Measurements from ENCODE around the gene SLC24A4. TPM values are rescaled to one million over a fixed set of nuclear protein-coding genes. Genes with fewer than 3 reads are reported as not detected.

Gene SLC24A4
- total and polyA plus RNA-seq, 2 experiments from 2014 or later = 0.46 to 0.50 TPM

DNA sequence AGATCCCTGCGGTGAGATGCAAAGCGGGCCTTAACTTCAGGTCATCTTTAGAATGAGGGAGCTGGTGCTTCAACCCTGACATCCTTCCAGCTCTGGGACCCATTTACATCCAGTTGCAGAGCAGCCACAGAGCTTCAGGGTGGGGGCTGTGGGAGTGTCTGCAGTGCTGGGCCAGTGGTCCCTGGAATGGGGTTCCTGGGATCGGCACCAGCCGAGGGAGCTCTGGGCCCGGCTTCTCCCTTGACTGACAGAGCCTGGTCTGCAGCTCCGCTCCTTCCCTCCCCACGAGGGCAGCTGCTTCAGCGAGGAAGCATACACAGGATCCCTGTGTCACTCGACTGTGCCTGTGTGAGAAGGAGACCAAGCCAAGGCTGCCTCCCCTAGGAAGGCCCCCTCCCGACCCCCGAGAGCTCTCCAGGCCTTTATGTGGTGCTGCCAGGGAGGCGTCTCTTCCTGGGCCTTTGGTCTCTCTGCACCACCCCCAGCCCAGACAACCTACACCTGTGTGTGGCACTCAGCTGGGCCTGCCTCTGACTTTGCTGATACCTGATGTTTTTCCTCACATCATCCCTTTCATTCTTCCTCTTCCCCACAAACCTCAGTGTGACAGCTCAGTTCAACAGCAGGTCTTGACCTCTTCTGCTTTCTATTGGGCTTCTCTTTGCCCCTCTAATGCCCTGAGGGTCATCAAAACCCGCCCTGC, 142.5 kb downstream of the SLC24A4 start:
- H3K9me3 ChIP-seq (ENCODE audit: low read depth) = no peaks in the 10 kb centered on the region
- TF ChIP-seq, protein P1, sequence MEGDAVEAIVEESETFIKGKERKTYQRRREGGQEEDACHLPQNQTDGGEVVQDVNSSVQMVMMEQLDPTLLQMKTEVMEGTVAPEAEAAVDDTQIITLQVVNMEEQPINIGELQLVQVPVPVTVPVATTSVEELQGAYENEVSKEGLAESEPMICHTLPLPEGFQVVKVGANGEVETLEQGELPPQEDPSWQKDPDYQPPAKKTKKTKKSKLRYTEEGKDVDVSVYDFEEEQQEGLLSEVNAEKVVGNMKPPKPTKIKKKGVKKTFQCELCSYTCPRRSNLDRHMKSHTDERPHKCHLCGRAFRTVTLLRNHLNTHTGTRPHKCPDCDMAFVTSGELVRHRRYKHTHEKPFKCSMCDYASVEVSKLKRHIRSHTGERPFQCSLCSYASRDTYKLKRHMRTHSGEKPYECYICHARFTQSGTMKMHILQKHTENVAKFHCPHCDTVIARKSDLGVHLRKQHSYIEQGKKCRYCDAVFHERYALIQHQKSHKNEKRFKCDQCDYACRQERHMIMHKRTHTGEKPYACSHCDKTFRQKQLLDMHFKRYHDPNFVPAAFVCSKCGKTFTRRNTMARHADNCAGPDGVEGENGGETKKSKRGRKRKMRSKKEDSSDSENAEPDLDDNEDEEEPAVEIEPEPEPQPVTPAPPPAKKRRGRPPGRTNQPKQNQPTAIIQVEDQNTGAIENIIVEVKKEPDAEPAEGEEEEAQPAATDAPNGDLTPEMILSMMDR (IDR thresholded peaks at IDR 0.05; ENCODE audit: poor library complexity) = no peak
- TF ChIP-seq EZH2 (IDR thresholded peaks at IDR 0.05; ENCODE audit: borderline replicate concordance) = no peak
- TF ChIP-seq EZH2phosphoT487 (IDR thresholded peaks at IDR 0.05; ENCODE audit: low read depth, severe bottlenecking, unreplicated experiment) = no peak
- H3K9me2 ChIP-seq (replicated peaks; ENCODE audit: insufficient read depth) = no peaks in the 10 kb centered on the region
- no peak overlapping the region for H3K27ac ChIP-seq
- H3K27me3 ChIP-seq = no peaks in the 10 kb centered on the region
- DNase-seq (ENCODE audit: low spot score) = no peak
- no peaks in the 10 kb centered on the region for H3K79me2 ChIP-seq
- H4K20me1 ChIP-seq (ENCODE audit: insufficient read depth, poor library complexity, severe bottlenecking) = no peaks in the 10 kb centered on the region
- H2AFZ ChIP-seq = no peak overlapping the region
- no peak overlapping the region for H3K4me2 ChIP-seq
- H3K4me1 ChIP-seq (ENCODE audit: insufficient read depth) = no peaks in the 10 kb centered on the region
- H3K36me3 ChIP-seq (replicated peaks; ENCODE audit: insufficient read depth, low read depth) = no peaks in the 10 kb centered on the region
- WGBS (ENCODE audit: low lambda C conversion rate, missing lambda C conversion rate) = 86% methylated on average over 12 of the region's 13 CpGs
- no peak overlapping the region for H3K4me3 ChIP-seq

DNA sequence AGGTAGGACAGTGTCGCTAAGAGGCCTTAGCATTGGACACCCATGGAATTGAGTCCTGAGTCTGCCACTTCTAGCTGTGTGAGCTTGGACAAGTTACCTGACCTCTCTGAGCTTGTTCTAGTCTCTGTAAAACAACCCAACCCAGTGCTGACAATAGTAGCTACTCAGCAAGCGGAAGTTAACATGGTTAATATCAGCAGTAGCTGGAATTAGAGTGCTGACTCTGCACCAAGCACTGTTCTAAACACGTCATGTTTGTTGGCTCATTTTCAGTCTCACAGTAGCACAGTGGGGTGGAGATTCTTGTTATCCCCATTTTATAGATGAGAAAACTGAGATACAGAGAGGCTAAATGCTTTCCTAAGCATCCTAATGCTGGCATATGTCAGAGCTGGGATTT, 143.1 kb downstream of the SLC24A4 start:
- H2AFZ ChIP-seq = no peak overlapping the region
- H3K27me3 ChIP-seq = no peaks in the 10 kb centered on the region

DNA sequence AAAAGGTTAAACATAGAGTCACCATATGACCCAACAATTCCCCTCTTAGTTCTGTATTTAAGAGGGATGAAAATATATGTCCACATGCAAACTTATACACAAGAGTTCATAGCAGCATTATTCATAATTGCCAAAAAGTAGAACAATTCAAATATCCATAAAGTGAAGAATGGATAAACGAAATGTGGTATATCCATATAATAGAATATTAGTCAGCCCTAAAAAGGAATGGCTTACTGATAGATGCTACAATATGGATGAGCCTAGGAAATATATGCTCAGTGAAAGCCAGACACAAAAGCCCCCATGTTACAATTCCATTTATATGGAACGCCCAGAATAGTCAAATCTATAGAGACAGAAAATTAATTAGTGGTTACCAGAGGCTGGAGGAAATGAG, 146.6 kb downstream of the SLC24A4 start:
- Histone ChIP-seq H2AFZ (no peak overlapping the region), H3K27ac (no peak overlapping the region), H3K36me3 (replicated peaks; ENCODE audit: insufficient read depth, low read depth) (no peaks in the 10 kb centered on the region), H3K79me2 (no peaks in the 10 kb centered on the region), H3K4me3 (no peak overlapping the region), H4K20me1 (ENCODE audit: insufficient read depth, poor library complexity, severe bottlenecking) (no peaks in the 10 kb centered on the region), H3K27me3 (no peaks in the 10 kb centered on the region), H3K4me1 (ENCODE audit: insufficient read depth) (peaks cover 24% of the 10 kb centered on the region), H3K9me2 (replicated peaks; ENCODE audit: insufficient read depth) (no peaks in the 10 kb centered on the region), H3K4me2 (no peak overlapping the region), H3K9me3 (ENCODE audit: low read depth) (no peaks in the 10 kb centered on the region)
- WGBS (ENCODE audit: low lambda C conversion rate, missing lambda C conversion rate) = 96% methylated on average over 2 of the region's 2 CpGs
- DNase-seq (ENCODE audit: low spot score) = no peak
- TF ChIP-seq EZH2 (IDR thresholded peaks at IDR 0.05; ENCODE audit: borderline replicate concordance) (no peak), EZH2phosphoT487 (IDR thresholded peaks at IDR 0.05; ENCODE audit: low read depth, severe bottlenecking, unreplicated experiment) (no peak)
- TF ChIP-seq, protein P1 (IDR thresholded peaks at IDR 0.05; ENCODE audit: poor library complexity) = no peak

More for the DNA sequence above, 143.1 kb downstream of the SLC24A4 start:
- H3K4me1 ChIP-seq (ENCODE audit: insufficient read depth) = peaks cover under 1% of the 10 kb centered on the region
- no peaks in the 10 kb centered on the region for H4K20me1 ChIP-seq (ENCODE audit: insufficient read depth, poor library complexity, severe bottlenecking)
- no peaks in the 10 kb centered on the region for H3K36me3 ChIP-seq (replicated peaks; ENCODE audit: insufficient read depth, low read depth)
- DNase-seq (ENCODE audit: low spot score) = no peak
- no peak overlapping the region for H3K4me3 ChIP-seq
- H3K9me2 ChIP-seq (replicated peaks; ENCODE audit: insufficient read depth) = no peaks in the 10 kb centered on the region
- 61% methylated on average over 3 of the region's 3 CpGs for WGBS (ENCODE audit: low lambda C conversion rate, missing lambda C conversion rate)
- H3K4me2 ChIP-seq = no peak overlapping the region
- H3K27ac ChIP-seq = no peak overlapping the region
- no peaks in the 10 kb centered on the region for H3K9me3 ChIP-seq (ENCODE audit: low read depth)
- H3K79me2 ChIP-seq = no peaks in the 10 kb centered on the region
- TF ChIP-seq, protein P1 (IDR thresholded peaks at IDR 0.05; ENCODE audit: poor library complexity) = no peak
- TF ChIP-seq EZH2phosphoT487 (IDR thresholded peaks at IDR 0.05; ENCODE audit: low read depth, severe bottlenecking, unreplicated experiment) (no peak), EZH2 (IDR thresholded peaks at IDR 0.05; ENCODE audit: borderline replicate concordance) (no peak)

Measured in hepatocyte (in vitro differentiated cells).